CD4-positive, alpha-beta memory T cell (primary cell): ENCODE data around the gene ADIPOR2. TPM values are rescaled to one million over a fixed set of nuclear protein-coding genes. Genes with fewer than 3 reads are reported as not detected.

Experiments used
- CTCF ChIA-PET: fragments of 350-600 bp; sonication (Branson Sonifier 250); formaldehyde crosslinking; loops from one replicate; lab custom pipeline; 2021; ENCODE audit warnings: inconsistent platforms; ENCODE audit not compliant: partially characterized antibody; lab: Charles Lee
- POLR2A ChIA-PET: fragments of 350-600 bp; sonication (Branson Sonifier 250); formaldehyde crosslinking; loops from one replicate; lab custom pipeline; 2021; ENCODE audit not compliant: partially characterized antibody; lab: Charles Lee
- DNase-seq, 5 donors: peaks; one replicate each; pipeline versions ENCODE4 v3.0.0 to v3.0.0-alpha.2; 2020 to 2022; ENCODE audit warnings: mixed read lengths in 1 of 5
- H3K27ac ChIP-seq: one replicate; pipeline ENCODE4 v1.7.0; 2013; ENCODE audit warnings: low read depth, low read length
- H3K27me3 ChIP-seq: 2 replicates; pipeline ENCODE4 v1.7.0; 2013; ENCODE audit warnings: mild to moderate bottlenecking, low read length, moderate library complexity; ENCODE audit not compliant: insufficient read depth
- H3K36me3 ChIP-seq: 2 replicates; pipeline ENCODE4 v1.7.0; 2013; ENCODE audit warnings: mild to moderate bottlenecking, low read length, moderate library complexity; ENCODE audit not compliant: insufficient read depth
- H3K4me1 ChIP-seq: 2 replicates; pipeline ENCODE4 v1.7.0; 2013; ENCODE audit warnings: mild to moderate bottlenecking, low read length, moderate library complexity; ENCODE audit not compliant: insufficient read depth
- H3K4me3 ChIP-seq, 2 donors: one replicate each; pipeline ENCODE4 v1.7.0; 2013; ENCODE audit warnings: low read length in 2 of 2, mild to moderate bottlenecking in 1 of 2
- H3K9me3 ChIP-seq, 2 donors: one replicate each; pipeline ENCODE4 v1.7.0; 2013; ENCODE audit warnings: low read length in 2 of 2, control low read depth in 1 of 2; ENCODE audit not compliant: control insufficient read depth in 1 of 2
- H3K27ac Mint-ChIP-seq, 7 donors: one replicate each; pipeline ENCODE4 v1.8.0; 2020 to 2021; ENCODE audit warnings: mixed read lengths in 7 of 7, mild to moderate bottlenecking in 6 of 7, inconsistent platforms in 3 of 7, moderate library complexity in 3 of 7
- H3K27me3 Mint-ChIP-seq, 2 donors: one replicate each; pipeline ENCODE4 v1.8.0; 2020 to 2021; ENCODE audit warnings: mixed read lengths in 2 of 2
- H3K36me3 Mint-ChIP-seq, 2 donors: one replicate each; pipeline ENCODE4 v1.8.0; 2020 to 2021; ENCODE audit warnings: mixed read lengths in 2 of 2, inconsistent platforms in 1 of 2, mild to moderate bottlenecking in 1 of 2
- H3K4me1 Mint-ChIP-seq, 4 donors: one replicate each; pipeline ENCODE4 v1.8.0; 2020 to 2021; ENCODE audit warnings: mixed read lengths in 4 of 4, mild to moderate bottlenecking in 1 of 4
- H3K4me3 Mint-ChIP-seq, 8 donors: one replicate each; pipeline ENCODE4 v1.8.0; 2020 to 2021; ENCODE audit warnings: mixed read lengths in 8 of 8, mild to moderate bottlenecking in 7 of 8, moderate library complexity in 6 of 8, inconsistent platforms in 3 of 8
- H3K9me3 Mint-ChIP-seq, 8 donors: one replicate each; pipeline ENCODE4 v1.8.0; 2020 to 2021; ENCODE audit warnings: mixed read lengths in 8 of 8, mild to moderate bottlenecking in 5 of 8, inconsistent platforms in 3 of 8, moderate library complexity in 1 of 8
- intact Hi-C: fragments of 100-400 bp; cut with micrococcal nuclease; formaldehyde crosslinking; loops from one replicate; pipeline ENCODE4 v1.15.1; 2023
- polyA plus RNA-seq, 2 donors: library from polyadenylated mRNA; unstranded; fragments of 300-500 nt; fragmentation: Illumina TruSeq; gene quantifications; one replicate each; pipeline ENCODE4 v1.2.3, GENCODE V29; 2021
- total RNA-seq, 2 experiments: library from RNA; stranded (reverse); gene quantifications; one replicate each; pipeline ENCODE4 v1.2.3, GENCODE V29; 2021

ADIPOR2 gene
- total and polyA plus RNA-seq, 4 experiments from 2014 or later = 1.8 to 36.2 (median 19.6) TPM

DNA sequence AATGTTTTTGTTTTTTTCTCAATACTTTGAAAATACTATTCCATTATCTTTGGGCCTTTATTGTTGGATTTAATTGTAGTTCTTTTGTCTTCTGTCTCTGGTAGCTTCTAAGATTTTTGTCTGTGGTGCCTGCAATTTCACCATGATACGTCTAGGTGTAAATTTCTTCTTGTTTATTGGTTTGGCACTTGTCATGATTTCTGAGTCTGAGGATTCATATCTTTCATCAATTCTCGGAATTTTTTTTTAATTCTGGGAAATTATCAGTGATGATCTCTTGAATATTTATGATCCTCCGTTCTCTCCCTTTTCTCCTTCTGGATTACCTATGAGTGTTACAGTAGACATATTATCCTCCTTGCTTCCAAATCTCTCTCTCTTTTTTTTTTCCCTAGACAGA, 14.8 kb upstream of the ADIPOR2 start:
- intact Hi-C loops = no loop called here
- POLR2A ChIA-PET = no interaction called here
- no peaks in the 10 kb centered on the region for H3K27me3 ChIP-seq
- CTCF ChIA-PET = no interaction called here
- DNase-seq = no peak
- H3K4me3 Mint-ChIP-seq = no peak overlapping the region
- H3K4me1 Mint-ChIP-seq = peaks cover 0 to 2% (median under 1%) of the 10 kb centered on the region in 4 donors
- no peak overlapping the region for H3K27ac ChIP-seq
- no peaks in the 10 kb centered on the region for H3K36me3 ChIP-seq
- no peaks in the 10 kb centered on the region for H3K4me1 ChIP-seq
- H3K4me3 ChIP-seq = no peak overlapping the region
- no peaks in the 10 kb centered on the region for H3K9me3 ChIP-seq
- no peaks in the 10 kb centered on the region for H3K9me3 Mint-ChIP-seq
- no peaks in the 10 kb centered on the region for H3K27me3 Mint-ChIP-seq
- no peaks in the 10 kb centered on the region for H3K36me3 Mint-ChIP-seq
- no peak overlapping the region for H3K27ac Mint-ChIP-seq

GRCh38 chr12:1680804-1681492, 9.9 kb upstream of the ADIPOR2 start:
- ChIA-PET CTCF (interaction anchor here (0.5 to 1.6 kb wide), 2 partner anchors 24 to 259 kb away, joined by 3 to 5 read pairs; no protein-coding TSS in a partner anchor), POLR2A (interaction anchor here (1.5 kb wide), 1 partner anchor 10 kb away, joined by 4 read pairs; the partner anchor contains the start of gene ADIPOR2)
- no peak for DNase-seq
- Histone ChIP-seq H3K4me1 (no peaks in the 10 kb centered on the region), H3K9me3 (no peaks in the 10 kb centered on the region), H3K27me3 (no peaks in the 10 kb centered on the region), H3K4me3 (no peak overlapping the region), H3K27ac (no peak overlapping the region), H3K36me3 (no peaks in the 10 kb centered on the region)
- Mint-ChIP-seq H3K4me1 (no peaks in the 10 kb centered on the region), H3K36me3 (no peaks in the 10 kb centered on the region), H3K27me3 (no peaks in the 10 kb centered on the region), H3K4me3 (no peak overlapping the region), H3K9me3 (no peaks in the 10 kb centered on the region), H3K27ac (no peak overlapping the region)
- intact Hi-C loops = no loop called here

- H3K4me1 ChIP-seq = no peaks in the 10 kb centered on the region
- intact Hi-C loops = no loop called here
- no peaks in the 10 kb centered on the region for H3K27me3 ChIP-seq
- Mint-ChIP-seq H3K4me1 (no peaks in the 10 kb centered on the region), H3K36me3 (no peaks in the 10 kb centered on the region), H3K9me3 (no peaks in the 10 kb centered on the region), H3K4me3 (no peak overlapping the region), H3K27ac (no peak overlapping the region), H3K27me3 (no peaks in the 10 kb centered on the region)
- DNase-seq = no peak
- H3K4me3 ChIP-seq = no peak overlapping the region
- H3K9me3 ChIP-seq = no peaks in the 10 kb centered on the region
- ChIA-PET CTCF (interaction anchor here (1.6 kb wide), 1 partner anchor 259 kb away, joined by 5 read pairs; no protein-coding TSS in a partner anchor), POLR2A (interaction anchor here (1.5 kb wide), 1 partner anchor 9 kb away, joined by 4 read pairs; the partner anchor contains the start of gene ADIPOR2)
- no peaks in the 10 kb centered on the region for H3K36me3 ChIP-seq
- H3K27ac ChIP-seq = no peak overlapping the region
Observed at GRCh38 chr12:1681493-1681807, 9.4 kb upstream of the ADIPOR2 start.

- H3K27ac Mint-ChIP-seq = peak overlapping the region in 4 of 7 donors; percentile 8 to 38 (median 28)
- DNase-seq = no peak
- no peak overlapping the region for H3K4me3 ChIP-seq
- H3K27ac ChIP-seq = no peak overlapping the region
- CTCF ChIA-PET = interaction anchor here (0.6 to 4.8 kb wide), 3 partner anchors 45 to 252 kb away, joined by 4 to 30 read pairs (median 13); no protein-coding TSS in a partner anchor
- peaks cover 0 to 1% (median 0%) of the 10 kb centered on the region in 8 donors for H3K9me3 Mint-ChIP-seq
- no peaks in the 10 kb centered on the region for H3K27me3 ChIP-seq
- no peaks in the 10 kb centered on the region for H3K36me3 ChIP-seq
- H3K4me3 Mint-ChIP-seq = peak overlapping the region in 3 of 8 donors; percentile 49 to 52 (median 49)
- no peaks in the 10 kb centered on the region for H3K9me3 ChIP-seq
- peaks cover 19% of the 10 kb centered on the region for H3K4me1 ChIP-seq
- peaks cover 0 to 1% of the 10 kb centered on the region in 2 donors for H3K27me3 Mint-ChIP-seq
- intact Hi-C loops = no loop called here
- H3K4me1 Mint-ChIP-seq = peaks cover 22 to 40% (median 31%) of the 10 kb centered on the region in 4 donors
- POLR2A ChIA-PET = interaction anchor here (0.6 kb wide), 1 partner anchor 91 kb away, joined by 3 read pairs; no protein-coding TSS in a partner anchor
- H3K36me3 Mint-ChIP-seq = peaks cover 0 to 6% of the 10 kb centered on the region in 2 donors
Observed at GRCh38 chr12:1688086-1688710, 2.7 kb upstream of the ADIPOR2 start.

DNA sequence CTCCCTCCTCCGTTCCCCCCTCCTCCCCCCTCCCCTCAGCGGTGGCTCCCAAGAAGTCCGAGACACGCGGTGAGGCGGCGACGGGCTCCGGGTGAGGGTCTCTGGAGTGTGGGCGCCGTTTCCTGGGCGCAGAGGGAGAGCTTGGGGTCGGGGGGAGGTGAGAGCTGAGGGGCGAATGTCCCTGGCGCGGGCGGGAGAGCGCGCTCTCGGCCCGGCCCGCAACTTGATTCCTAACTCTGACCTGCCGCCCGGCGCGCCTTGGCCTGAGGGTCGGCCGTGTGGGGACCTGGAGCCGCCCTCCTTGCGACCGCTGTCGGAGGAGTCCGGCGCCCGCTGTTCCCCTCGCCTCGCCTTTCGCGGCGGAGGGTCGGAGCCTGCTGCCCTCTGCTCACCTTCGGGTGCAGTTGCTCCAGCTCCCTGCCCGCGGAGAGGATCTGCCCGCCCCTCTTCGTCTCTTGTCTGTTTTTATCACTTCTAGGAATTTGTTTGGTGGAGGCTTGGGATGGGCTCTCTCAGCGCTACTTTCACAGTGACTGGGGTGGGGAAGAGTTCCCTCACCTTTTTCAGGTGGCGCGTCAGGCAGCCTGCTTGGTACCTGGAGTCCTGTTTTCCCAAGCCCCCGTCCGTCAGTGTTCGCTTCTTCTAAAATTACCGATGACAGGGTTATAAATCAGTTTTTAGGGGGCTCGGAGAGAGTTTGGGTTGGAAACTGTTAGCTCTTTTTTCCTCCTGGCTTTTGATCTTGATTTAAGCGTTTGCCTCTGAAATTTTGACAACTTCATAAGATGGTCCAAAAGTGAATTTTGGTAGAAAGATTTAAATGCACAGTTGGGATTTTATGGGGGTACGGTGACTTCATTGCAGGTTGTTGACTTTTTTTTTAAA, 495 bp downstream of the ADIPOR2 start:
- intact Hi-C loops = loop anchor here (2.0 kb wide), 3 partner anchors 939 to 1185 kb away; partner anchors contain the start of genes FOXM1, ITFG2, RHNO1 and WNK1
- ChIA-PET CTCF (interaction anchor here (0.7 to 4.8 kb wide), 8 partner anchors 25 to 249 kb away, joined by 3 to 30 read pairs (median 4); no protein-coding TSS in a partner anchor), POLR2A (interaction anchor here (0.8 to 2.9 kb wide), 14 partner anchors 10 to 1302 kb away, joined by 3 to 32 read pairs (median 4); partner anchors contain the start of gene KDM5A)
- H3K27ac Mint-ChIP-seq = peak overlapping the region; percentile 96 to 99 (median 99)
- peaks cover 0 to 1% (median 0%) of the 10 kb centered on the region in 8 donors for H3K9me3 Mint-ChIP-seq
- H3K4me1 Mint-ChIP-seq = peaks cover 32 to 59% (median 41%) of the 10 kb centered on the region in 4 donors
- no peaks in the 10 kb centered on the region for H3K36me3 ChIP-seq
- H3K9me3 ChIP-seq = no peaks in the 10 kb centered on the region
- H3K27ac ChIP-seq = peak overlapping the region; percentile 73
- peaks cover 34% of the 10 kb centered on the region for H3K4me1 ChIP-seq
- peaks cover 3 to 6% of the 10 kb centered on the region in 2 donors for H3K36me3 Mint-ChIP-seq
- H3K4me3 ChIP-seq = peak overlapping the region; percentile 70 to 87
- no peaks in the 10 kb centered on the region for H3K27me3 ChIP-seq
- H3K4me3 Mint-ChIP-seq = peak overlapping the region; percentile 88 to 97 (median 93)
- DNase-seq = peak in 2 of 5 donors; percentile 22 to 47
- peaks cover 0 to 1% of the 10 kb centered on the region in 2 donors for H3K27me3 Mint-ChIP-seq

- peak overlapping the region; percentile 88 to 97 (median 93) for H3K4me3 Mint-ChIP-seq
- peak overlapping the region; percentile 92 to 99 (median 98) for H3K27ac Mint-ChIP-seq
- Histone ChIP-seq H3K27ac (no peak overlapping the region), H3K27me3 (no peaks in the 10 kb centered on the region), H3K36me3 (no peaks in the 10 kb centered on the region), H3K9me3 (no peaks in the 10 kb centered on the region), H3K4me1 (peaks cover 40% of the 10 kb centered on the region), H3K4me3 (peak overlapping the region in 1 of 2 donors; percentile 70)
- H3K9me3 Mint-ChIP-seq = peaks cover 0 to 1% (median 0%) of the 10 kb centered on the region in 8 donors
- intact Hi-C loops = no loop called here
- peaks cover 38 to 68% (median 50%) of the 10 kb centered on the region in 4 donors for H3K4me1 Mint-ChIP-seq
- no peak for DNase-seq
- peaks cover 4 to 6% of the 10 kb centered on the region in 2 donors for H3K36me3 Mint-ChIP-seq
- no peaks in the 10 kb centered on the region for H3K27me3 Mint-ChIP-seq
- CTCF ChIA-PET = interaction anchor here (1.5 to 3.1 kb wide), 5 partner anchors 35 to 99 kb away, joined by 4 to 15 read pairs (median 4); no protein-coding TSS in a partner anchor
- POLR2A ChIA-PET = interaction anchor here (1.2 kb wide), 1 partner anchor 99 kb away, joined by 4 read pairs; no protein-coding TSS in a partner anchor
Observed at GRCh38 chr12:1692226-1692625, 1.4 kb downstream of the ADIPOR2 start.
